ENCODE results near the gene RELN. TPM values are rescaled to one million over a fixed set of nuclear protein-coding genes. Genes with fewer than 3 reads are reported as not detected.
"Not testable (repeated sequence)": the region's sequence is repeated elsewhere in the genome, so short reads cannot be mapped to it uniquely, and the experiment has no call there.

The RELN gene
- total RNA-seq, 1 donor from 2014 or later, result 3.8 TPM

- no peak for DNase-seq (ENCODE audit: low read depth)
- H3K4me3 ChIP-seq (ENCODE audit: low read depth, low read length), result no peak overlapping the region
- TF ChIP-seq, protein P1, sequence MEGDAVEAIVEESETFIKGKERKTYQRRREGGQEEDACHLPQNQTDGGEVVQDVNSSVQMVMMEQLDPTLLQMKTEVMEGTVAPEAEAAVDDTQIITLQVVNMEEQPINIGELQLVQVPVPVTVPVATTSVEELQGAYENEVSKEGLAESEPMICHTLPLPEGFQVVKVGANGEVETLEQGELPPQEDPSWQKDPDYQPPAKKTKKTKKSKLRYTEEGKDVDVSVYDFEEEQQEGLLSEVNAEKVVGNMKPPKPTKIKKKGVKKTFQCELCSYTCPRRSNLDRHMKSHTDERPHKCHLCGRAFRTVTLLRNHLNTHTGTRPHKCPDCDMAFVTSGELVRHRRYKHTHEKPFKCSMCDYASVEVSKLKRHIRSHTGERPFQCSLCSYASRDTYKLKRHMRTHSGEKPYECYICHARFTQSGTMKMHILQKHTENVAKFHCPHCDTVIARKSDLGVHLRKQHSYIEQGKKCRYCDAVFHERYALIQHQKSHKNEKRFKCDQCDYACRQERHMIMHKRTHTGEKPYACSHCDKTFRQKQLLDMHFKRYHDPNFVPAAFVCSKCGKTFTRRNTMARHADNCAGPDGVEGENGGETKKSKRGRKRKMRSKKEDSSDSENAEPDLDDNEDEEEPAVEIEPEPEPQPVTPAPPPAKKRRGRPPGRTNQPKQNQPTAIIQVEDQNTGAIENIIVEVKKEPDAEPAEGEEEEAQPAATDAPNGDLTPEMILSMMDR (conservative IDR thresholded peaks at IDR 0.05; ENCODE audit: low read depth, low read length), result no peak
These were observed 191.7 kb downstream of the RELN start for GRCh38 chr7:103797647-103798307.

- no peak for DNase-seq (ENCODE audit: low read depth)
- no peak overlapping the region for H3K4me3 ChIP-seq (ENCODE audit: low read depth, low read length)
- TF ChIP-seq, protein P1 (conservative IDR thresholded peaks at IDR 0.05; ENCODE audit: low read depth, low read length), result no peak
These were observed 193.0 kb downstream of the RELN start for GRCh38 chr7:103796327-103796962.

GRCh38 chr7:103795787-103796186 lies 193.7 kb downstream of the RELN start:
- TF ChIP-seq, protein P1 (conservative IDR thresholded peaks at IDR 0.05; ENCODE audit: low read depth, low read length), result no peak
- DNase-seq (ENCODE audit: low read depth), result no peak
- H3K4me3 ChIP-seq (ENCODE audit: low read depth, low read length), result no peak overlapping the region

- TF ChIP-seq, protein P1 (conservative IDR thresholded peaks at IDR 0.05; ENCODE audit: low read depth, low read length), result no peak
- no peak overlapping the region for H3K4me3 ChIP-seq (ENCODE audit: low read depth, low read length)
- no peak for DNase-seq (ENCODE audit: low read depth)
These were observed 194.4 kb downstream of the RELN start for GRCh38 chr7:103795107-103795506.

GRCh38 chr7:103794424-103794823 lies 195.0 kb downstream of the RELN start:
- TF ChIP-seq, protein P1 (conservative IDR thresholded peaks at IDR 0.05; ENCODE audit: low read depth, low read length), result no peak
- DNase-seq (ENCODE audit: low read depth), result no peak
- H3K4me3 ChIP-seq (ENCODE audit: low read depth, low read length), result no peak overlapping the region

DNA sequence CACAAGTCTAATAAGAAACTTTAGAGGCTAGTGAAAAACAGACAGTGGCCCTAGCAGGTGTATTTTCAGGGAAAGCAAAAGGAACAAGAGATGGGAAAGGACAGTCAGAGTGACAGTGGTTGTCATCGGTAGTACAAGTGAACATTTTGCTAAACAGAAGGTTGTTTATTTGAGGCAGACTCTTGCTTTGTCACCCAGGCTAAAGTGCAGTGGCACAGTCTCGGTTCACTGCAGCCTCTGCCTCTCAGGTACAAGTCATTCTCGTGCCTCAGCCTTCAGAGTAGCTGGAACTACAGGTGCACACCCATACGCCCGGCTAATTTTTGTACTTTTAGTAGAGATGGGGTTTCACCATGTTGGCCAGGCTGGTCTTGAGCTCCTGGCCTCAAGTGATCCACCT lies 195.8 kb downstream of the RELN start:
- no peak for DNase-seq (ENCODE audit: low read depth)
- no peak overlapping the region for H3K4me3 ChIP-seq (ENCODE audit: low read depth, low read length)
- TF ChIP-seq, protein P1 (conservative IDR thresholded peaks at IDR 0.05; ENCODE audit: low read depth, low read length), result no peak

DNA sequence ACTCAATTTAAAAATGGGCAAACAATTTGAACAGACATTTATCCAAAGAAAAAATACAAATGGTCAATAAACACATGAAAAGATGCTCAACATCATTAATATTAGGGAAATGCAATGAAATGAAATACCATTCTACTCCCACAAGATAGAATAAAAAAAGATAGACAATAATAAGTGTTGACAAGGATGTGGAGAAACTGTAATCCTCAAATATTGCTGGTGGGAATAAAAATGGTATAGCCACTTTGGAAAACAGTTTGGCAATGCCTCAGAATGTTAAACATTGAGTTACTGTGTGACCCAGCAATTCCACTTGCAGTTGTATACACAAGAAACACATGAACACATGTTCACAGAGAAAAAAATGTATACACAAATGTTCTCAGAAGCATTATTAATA lies 197.6 kb downstream of the RELN start:
- H3K4me3 ChIP-seq (ENCODE audit: low read depth, low read length), result no peak overlapping the region
- TF ChIP-seq, protein P1 (conservative IDR thresholded peaks at IDR 0.05; ENCODE audit: low read depth, low read length), result no peak
- no peak for DNase-seq (ENCODE audit: low read depth)

DNA sequence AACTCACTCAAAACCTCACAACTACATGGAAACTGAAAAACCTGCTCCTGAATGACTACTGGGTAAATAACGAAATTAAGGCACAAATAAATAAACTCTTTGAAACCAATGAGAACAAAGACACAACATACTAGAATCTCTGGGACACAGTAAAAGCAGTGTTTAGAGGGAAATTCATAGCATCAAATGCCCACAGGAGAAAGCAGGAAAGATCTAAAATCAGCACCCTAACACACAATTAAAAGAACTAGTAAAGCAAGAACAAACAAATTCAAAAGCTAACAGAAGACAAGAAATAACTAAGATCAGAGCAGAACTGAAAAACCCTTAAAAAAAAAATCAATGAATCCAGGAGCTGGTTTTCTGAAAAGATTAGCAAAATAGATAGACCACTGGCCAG lies 202.4 kb downstream of the RELN start:
- H3K4me3 ChIP-seq (ENCODE audit: low read depth, low read length); DNase-seq (ENCODE audit: low read depth): not testable (repeated sequence)
